Measurements from ENCODE around the gene U2AF1L4.
A peak's percentile ranks its signal among the peaks of the same experiment; 100 is the strongest.

DNA sequence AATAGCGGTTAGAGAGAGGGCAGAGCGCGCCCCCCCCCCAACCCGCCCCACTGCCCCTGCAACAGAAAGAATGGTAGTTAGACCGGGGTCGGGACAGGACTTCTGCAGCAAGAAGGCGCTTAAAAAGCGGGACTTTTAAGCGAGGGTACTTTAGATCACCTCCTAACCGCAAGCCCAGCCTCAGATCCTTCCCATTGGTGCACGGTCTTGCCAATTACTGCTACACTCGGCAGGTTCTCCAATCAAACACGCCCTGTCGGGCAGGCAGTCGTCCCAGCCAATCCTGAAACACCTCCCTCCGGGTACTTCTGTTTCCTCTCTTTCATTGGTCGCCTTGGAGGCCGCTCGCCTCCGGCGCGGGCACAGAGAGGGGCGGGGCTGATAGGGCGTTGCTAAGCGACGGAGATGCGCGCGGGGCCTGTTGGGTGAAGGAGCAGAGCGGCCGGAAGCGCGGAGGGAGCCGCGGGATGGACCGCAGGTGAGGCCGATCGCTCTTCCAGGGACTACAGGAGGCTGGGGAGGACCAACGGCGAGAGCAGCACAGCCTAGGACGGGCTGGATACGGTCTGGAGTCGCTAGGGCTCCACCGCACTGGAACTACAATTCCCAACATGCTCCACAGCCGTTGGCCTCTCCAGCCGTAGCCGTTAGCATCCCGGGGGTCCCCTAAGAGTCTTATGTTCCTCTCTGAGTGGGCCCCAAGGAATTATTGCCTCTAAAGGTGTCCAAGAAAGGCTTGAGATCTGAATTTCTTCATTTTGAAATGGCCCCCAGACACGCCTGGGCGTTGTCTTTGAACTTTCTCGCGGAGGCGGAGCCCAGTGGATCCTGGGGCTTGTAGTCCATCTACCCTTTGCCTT, 12.8 kb upstream of the U2AF1L4 start, which contains the start of gene PROSER3:
- TF ChIP-seq, protein P1, sequence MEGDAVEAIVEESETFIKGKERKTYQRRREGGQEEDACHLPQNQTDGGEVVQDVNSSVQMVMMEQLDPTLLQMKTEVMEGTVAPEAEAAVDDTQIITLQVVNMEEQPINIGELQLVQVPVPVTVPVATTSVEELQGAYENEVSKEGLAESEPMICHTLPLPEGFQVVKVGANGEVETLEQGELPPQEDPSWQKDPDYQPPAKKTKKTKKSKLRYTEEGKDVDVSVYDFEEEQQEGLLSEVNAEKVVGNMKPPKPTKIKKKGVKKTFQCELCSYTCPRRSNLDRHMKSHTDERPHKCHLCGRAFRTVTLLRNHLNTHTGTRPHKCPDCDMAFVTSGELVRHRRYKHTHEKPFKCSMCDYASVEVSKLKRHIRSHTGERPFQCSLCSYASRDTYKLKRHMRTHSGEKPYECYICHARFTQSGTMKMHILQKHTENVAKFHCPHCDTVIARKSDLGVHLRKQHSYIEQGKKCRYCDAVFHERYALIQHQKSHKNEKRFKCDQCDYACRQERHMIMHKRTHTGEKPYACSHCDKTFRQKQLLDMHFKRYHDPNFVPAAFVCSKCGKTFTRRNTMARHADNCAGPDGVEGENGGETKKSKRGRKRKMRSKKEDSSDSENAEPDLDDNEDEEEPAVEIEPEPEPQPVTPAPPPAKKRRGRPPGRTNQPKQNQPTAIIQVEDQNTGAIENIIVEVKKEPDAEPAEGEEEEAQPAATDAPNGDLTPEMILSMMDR (IDR thresholded peaks at IDR 0.05; ENCODE audit: extremely low read depth in 1 of 2, insufficient read depth in 1 of 2, low read depth in 1 of 2, low read length in 2 of 2), result no peak
- TF ChIP-seq EZH2 (IDR thresholded peaks at IDR 0.05; ENCODE audit: borderline replicate concordance, low read depth, low read length, severe bottlenecking) (no peak), POLR2A (IDR thresholded peaks at IDR 0.05; ENCODE audit: low read depth, low read length) (peak; percentile 29), POLR2AphosphoS5 (IDR thresholded peaks at IDR 0.05; ENCODE audit: insufficient read depth, low read depth, low read length) (peak; percentile 75), JUN (IDR thresholded peaks at IDR 0.05; ENCODE audit: borderline replicate concordance, insufficient read depth, insufficient read length, low read depth) (no peak), GATA2 (IDR thresholded peaks at IDR 0.05; ENCODE audit: insufficient read depth, insufficient read length, low read depth, low read length) (no peak)
